ENCODE measurements around the gene FAM53B. TPM values are rescaled to one million over a fixed set of nuclear protein-coding genes. Genes with fewer than 3 reads are reported as not detected.
"Not testable (repeated sequence)": the region's sequence is repeated elsewhere in the genome, so short reads cannot be mapped to it uniquely, and the experiment has no call there.

The FAM53B gene
- total RNA-seq, 1 donor from 2014 or later, result 39.8 TPM

- H3K4me3 Mint-ChIP-seq (ENCODE audit: low read depth), result no peak overlapping the region
- no peaks in the 10 kb centered on the region for H3K9me3 Mint-ChIP-seq (ENCODE audit: low read depth)
- TF ChIP-seq CTCF (IDR thresholded peaks at IDR 0.05; ENCODE audit: unreplicated experiment), result no peak
- no peaks in the 10 kb centered on the region for H3K4me1 Mint-ChIP-seq (ENCODE audit: low read depth)
- no peaks in the 10 kb centered on the region for H3K27me3 Mint-ChIP-seq
- peak overlapping the region; percentile 23 for H3K27ac Mint-ChIP-seq
- no peak for DNase-seq (ENCODE audit: low spot score, unreplicated experiment)
- peaks cover 3% of the 10 kb centered on the region for H3K36me3 Mint-ChIP-seq (ENCODE audit: insufficient read depth)
These were observed 10.0 kb upstream of the FAM53B start for GRCh38 chr10:124754227-124754626.

- Mint-ChIP-seq H3K9me3 (ENCODE audit: low read depth) (no peaks in the 10 kb centered on the region), H3K4me3 (ENCODE audit: low read depth) (no peak overlapping the region), H3K27ac (no peak overlapping the region), H3K27me3 (no peaks in the 10 kb centered on the region), H3K4me1 (ENCODE audit: low read depth) (peaks cover 14% of the 10 kb centered on the region), H3K36me3 (ENCODE audit: insufficient read depth) (peaks cover 1% of the 10 kb centered on the region)
- no peak for DNase-seq (ENCODE audit: low spot score, unreplicated experiment)
- TF ChIP-seq CTCF (IDR thresholded peaks at IDR 0.05; ENCODE audit: unreplicated experiment), result no peak
These were observed 4.9 kb upstream of the FAM53B start for GRCh38 chr10:124748953-124749645.

- Mint-ChIP-seq H3K27ac (no peak overlapping the region), H3K27me3 (no peaks in the 10 kb centered on the region), H3K4me1 (ENCODE audit: low read depth) (peaks cover 14% of the 10 kb centered on the region), H3K36me3 (ENCODE audit: insufficient read depth) (peaks cover 1% of the 10 kb centered on the region), H3K9me3 (ENCODE audit: low read depth) (no peaks in the 10 kb centered on the region), H3K4me3 (ENCODE audit: low read depth) (no peak overlapping the region)
- no peak for DNase-seq (ENCODE audit: low spot score, unreplicated experiment)
- TF ChIP-seq CTCF (IDR thresholded peaks at IDR 0.05; ENCODE audit: unreplicated experiment), result no peak
These were observed 4.0 kb upstream of the FAM53B start for GRCh38 chr10:124748166-124748565.

GRCh38 chr10:124747745-124748144, 3.6 kb upstream of the FAM53B start:
- TF ChIP-seq CTCF (IDR thresholded peaks at IDR 0.05; ENCODE audit: unreplicated experiment), result no peak
- H3K9me3 Mint-ChIP-seq (ENCODE audit: low read depth), result no peaks in the 10 kb centered on the region
- H3K27me3 Mint-ChIP-seq, result no peaks in the 10 kb centered on the region

GRCh38 chr10:124746992-124747391, 2.8 kb upstream of the FAM53B start:
- H3K4me1 Mint-ChIP-seq (ENCODE audit: low read depth), result peaks cover 18% of the 10 kb centered on the region
- H3K27ac Mint-ChIP-seq, result no peak overlapping the region
- no peaks in the 10 kb centered on the region for H3K27me3 Mint-ChIP-seq
- TF ChIP-seq CTCF (IDR thresholded peaks at IDR 0.05; ENCODE audit: unreplicated experiment), result no peak
- H3K36me3 Mint-ChIP-seq (ENCODE audit: insufficient read depth), result peaks cover 1% of the 10 kb centered on the region
- H3K4me3 Mint-ChIP-seq (ENCODE audit: low read depth), result no peak overlapping the region
- no peak for DNase-seq (ENCODE audit: low spot score, unreplicated experiment)
- H3K9me3 Mint-ChIP-seq (ENCODE audit: low read depth), result no peaks in the 10 kb centered on the region

More at GRCh38 chr10:124747745-124748144, 3.6 kb upstream of the FAM53B start:
- no peak overlapping the region for H3K27ac Mint-ChIP-seq
- no peak for DNase-seq (ENCODE audit: low spot score, unreplicated experiment)
- H3K36me3 Mint-ChIP-seq (ENCODE audit: insufficient read depth), result peaks cover 1% of the 10 kb centered on the region
- no peak overlapping the region for H3K4me3 Mint-ChIP-seq (ENCODE audit: low read depth)
- H3K4me1 Mint-ChIP-seq (ENCODE audit: low read depth), result peaks cover 14% of the 10 kb centered on the region

GRCh38 chr10:124746447-124746846, 2.3 kb upstream of the FAM53B start:
- not testable (repeated sequence) for H3K4me3 Mint-ChIP-seq (ENCODE audit: low read depth); H3K36me3 Mint-ChIP-seq (ENCODE audit: insufficient read depth); H3K9me3 Mint-ChIP-seq (ENCODE audit: low read depth); H3K27me3 Mint-ChIP-seq; DNase-seq (ENCODE audit: low spot score, unreplicated experiment)
- Mint-ChIP-seq H3K27ac (peak overlapping the region; percentile 96), H3K4me1 (ENCODE audit: low read depth) (peaks cover 22% of the 10 kb centered on the region)

Measured in progenitor cell of endocrine pancreas (in vitro differentiated cells).